GM21381 (cell line): Measurements from ENCODE around the gene NRARP.

Source experiments
- ATAC-seq: cut with Tn5 transposase; IDR thresholded peaks from one replicate; pipeline ENCODE4 v1.9.1; 2021; ENCODE audit warnings: mild to moderate bottlenecking, moderate library complexity; ENCODE audit not compliant: unreplicated experiment

NRARP gene

GRCh38 chr9:137311986-137312851 is 10.1 kb upstream of the NRARP start:
- ATAC-seq = no peak

GRCh38 chr9:137311171-137311985 is 9.3 kb upstream of the NRARP start:
- no peak for ATAC-seq

- no peak for ATAC-seq
Observed at GRCh38 chr9:137310189-137311052, 8.3 kb upstream of the NRARP start.

- no peak for ATAC-seq
Observed at GRCh38 chr9:137309368-137310188, 7.5 kb upstream of the NRARP start.

- ATAC-seq = no peak
Observed at GRCh38 chr9:137308057-137308619, 6.1 kb upstream of the NRARP start.

- no peak for ATAC-seq
Observed at GRCh38 chr9:137307255-137308056, 5.4 kb upstream of the NRARP start.

- no peak for ATAC-seq
Observed at GRCh38 chr9:137306850-137307254, 4.8 kb upstream of the NRARP start.

- no peak for ATAC-seq
Observed at GRCh38 chr9:137306066-137306849, 4.2 kb upstream of the NRARP start.

- no peak for ATAC-seq
Observed at GRCh38 chr9:137305798-137306065, 3.7 kb upstream of the NRARP start.

GRCh38 chr9:137305060-137305797 is 3.2 kb upstream of the NRARP start:
- ATAC-seq = no peak

GRCh38 chr9:137304383-137305059 is 2.5 kb upstream of the NRARP start:
- ATAC-seq = no peak

- ATAC-seq = no peak
Observed at GRCh38 chr9:137303893-137304382, 1.9 kb upstream of the NRARP start.

GRCh38 chr9:137303151-137303892 is 1.3 kb upstream of the NRARP start:
- ATAC-seq = no peak

GRCh38 chr9:137302449-137303150 is 529 bp upstream of the NRARP start:
- peak; percentile 36 for ATAC-seq

- peak; percentile 6 for ATAC-seq
Observed at GRCh38 chr9:137301081-137301947, 757 bp downstream of the NRARP start.
